Esophagus squamous epithelium (tissue), 5 donors: Measurements from ENCODE around the gene KAT7. TPM values are rescaled to one million over a fixed set of nuclear protein-coding genes. Genes with fewer than 3 reads are reported as not detected.

Experiments used
- DNase-seq: peaks from one replicate; lab custom pipeline; 2025; lab: John Stamatoyannopoulos, UW
- H3K27ac ChIP-seq, 4 donors: fragments of 200-600 bp; sonication (generic); one replicate each; pipeline ENCODE4 v1.5.1; 2016 to 2019; ENCODE audit warnings: mild to moderate bottlenecking in 1 of 4
- H3K27me3 ChIP-seq, 4 donors: fragments of 200-600 bp; sonication (generic); 1 replicate in 3 of 4; 2 replicates in 1 of 4; pipeline versions ENCODE4 v1.5.1 to v1.6.0; 2017 to 2021; ENCODE audit warnings: antibody characterized with exemption in 1 of 4
- H3K36me3 ChIP-seq, 3 donors: fragments of 200-600 bp; sonication (generic); one replicate each; pipeline ENCODE4 v1.5.1; 2016 to 2019
- H3K4me1 ChIP-seq, 3 donors: fragments of 200-600 bp; sonication (generic); one replicate each; pipeline ENCODE4 v1.5.1; 2017 to 2019
- H3K4me3 ChIP-seq, 4 donors: fragments of 200-600 bp; sonication (generic); 1 replicate in 3 of 4; 2 replicates in 1 of 4; pipeline ENCODE4 v1.5.1; 2016 to 2019; ENCODE audit warnings: mild to moderate bottlenecking in 2 of 4, moderate library complexity in 1 of 4
- H3K9me3 ChIP-seq, 3 donors: fragments of 200-600 bp; sonication (generic); one replicate each; pipeline ENCODE4 v1.5.1; 2016 to 2019
- CTCF ChIP-seq, 6 experiments: fragments of 450-650 bp in 4 of 6; fragments of 200-600 bp in 2 of 6; sonication (generic) in 2 of 6; IDR thresholded peaks; one replicate each; pipeline ENCODE4 v1.5.1; 2016 to 2019; ENCODE audit warnings: antibody characterized with exemption in 6 of 6, mild to moderate bottlenecking in 4 of 6, moderate library complexity in 4 of 6
- POLR2A ChIP-seq, 4 donors: fragments of 450-650 bp; IDR thresholded peaks; one replicate each; pipeline ENCODE4 v1.6.1; 2017; ENCODE audit warnings: antibody characterized with exemption in 4 of 4, mild to moderate bottlenecking in 4 of 4, moderate library complexity in 3 of 4
- WGBS, 2 donors: methylation state at CpG; one replicate each; pipeline ENCODE4 v1.1.5; 2018; 5-methylcytosine and 5-hydroxymethylcytosine counted together
- intact Hi-C: fragments of 100-400 bp; cut with DNase I; formaldehyde crosslinking; loops from one replicate; pipeline ENCODE4 v1.15.0; 2022
- total RNA-seq, 4 donors: library from RNA; depleted of rRNA; stranded (reverse); fragments of >200 nt; gene quantifications; one replicate each; pipeline ENCODE4 v1.1.0, GENCODE V29; 2016
- donor health status: DM: yes; HTN: yes; CAD: no.

The KAT7 gene
- total RNA-seq, 4 donors from 2014 or later, result 22.6 to 32.6 (median 26.6) TPM

- Histone ChIP-seq H3K27ac (peak overlapping the region in 3 of 4 donors; percentile 64 to 83 (median 80)), H3K9me3 (no peaks in the 10 kb centered on the region), H3K36me3 (no peaks in the 10 kb centered on the region), H3K4me1 (peaks cover 0 to 47% (median 34%) of the 10 kb centered on the region in 3 donors), H3K27me3 (no peaks in the 10 kb centered on the region), H3K4me3 (no peak overlapping the region)
- 80 to 95% methylated on average over 1 to 2 of the region's 2 CpGs for WGBS, 2 donors
- intact Hi-C loops, result loop anchor here (5.0 to 10.0 kb wide), 2 partner anchors 70 to 203 kb away; partner anchors contain the start of genes NXPH3 and SLC35B1
- TF ChIP-seq CTCF (IDR thresholded peaks at IDR 0.05), result no peak
- TF ChIP-seq POLR2A (IDR thresholded peaks at IDR 0.05), result no peak
- no peak for DNase-seq
Observed at GRCh38 chr17:49777563-49777962, 10.9 kb upstream of the KAT7 start.

- H3K4me3 ChIP-seq, result no peak overlapping the region
- H3K9me3 ChIP-seq, result no peaks in the 10 kb centered on the region
- no peaks in the 10 kb centered on the region for H3K27me3 ChIP-seq
- peak overlapping the region in 3 of 4 donors; percentile 46 to 80 (median 57) for H3K27ac ChIP-seq
- TF ChIP-seq CTCF (IDR thresholded peaks at IDR 0.05) (no peak), POLR2A (IDR thresholded peaks at IDR 0.05) (no peak)
- peaks cover 0 to 61% (median 39%) of the 10 kb centered on the region in 3 donors for H3K4me1 ChIP-seq
- no peaks in the 10 kb centered on the region for H3K36me3 ChIP-seq
- WGBS, 2 donors, result 63 to 100% methylated on average over 1 to 2 of the region's 2 CpGs
- no peak for DNase-seq
- intact Hi-C loops, result loop anchor here (5.0 to 10.0 kb wide), 2 partner anchors 72 to 204 kb away; partner anchors contain the start of genes NXPH3 and SLC35B1
Observed at GRCh38 chr17:49779156-49779738, 9.2 kb upstream of the KAT7 start.

GRCh38 chr17:49779739-49780231 is 8.7 kb upstream of the KAT7 start:
- no peak for TF ChIP-seq POLR2A (IDR thresholded peaks at IDR 0.05)
- peak; percentile 22 to 64 (median 47) for TF ChIP-seq CTCF (IDR thresholded peaks at IDR 0.05)
- no peaks in the 10 kb centered on the region for H3K27me3 ChIP-seq
- H3K36me3 ChIP-seq, result no peaks in the 10 kb centered on the region
- intact Hi-C loops, result loop anchor here (5.0 to 10.0 kb wide), 2 partner anchors 72 to 205 kb away; partner anchors contain the start of genes NXPH3 and SLC35B1
- no peaks in the 10 kb centered on the region for H3K9me3 ChIP-seq
- 0 to 3% methylated on average over 2 of the region's 2 CpGs for WGBS, 2 donors
- no peak overlapping the region for H3K4me3 ChIP-seq
- no peak for DNase-seq
- peaks cover 0 to 63% (median 39%) of the 10 kb centered on the region in 3 donors for H3K4me1 ChIP-seq
- peak overlapping the region in 3 of 4 donors; percentile 46 to 80 (median 59) for H3K27ac ChIP-seq

GRCh38 chr17:49783071-49783715 is 5.3 kb upstream of the KAT7 start:
- Histone ChIP-seq H3K36me3 (no peaks in the 10 kb centered on the region), H3K27ac (peak overlapping the region in 3 of 4 donors; percentile 63 to 79 (median 64)), H3K27me3 (no peaks in the 10 kb centered on the region), H3K4me1 (peaks cover 0 to 42% (median 20%) of the 10 kb centered on the region in 3 donors), H3K4me3 (no peak overlapping the region), H3K9me3 (no peaks in the 10 kb centered on the region)
- no peak for TF ChIP-seq POLR2A (IDR thresholded peaks at IDR 0.05)
- no peak for TF ChIP-seq CTCF (IDR thresholded peaks at IDR 0.05)
- WGBS, 2 donors, result 31 to 42% methylated on average over 2 to 3 of the region's 3 CpGs
- intact Hi-C loops, result no loop called here
- no peak for DNase-seq

- intact Hi-C loops, result no loop called here
- H3K27me3 ChIP-seq, result no peaks in the 10 kb centered on the region
- H3K36me3 ChIP-seq, result no peaks in the 10 kb centered on the region
- TF ChIP-seq CTCF (IDR thresholded peaks at IDR 0.05), result no peak
- TF ChIP-seq POLR2A (IDR thresholded peaks at IDR 0.05), result no peak
- H3K27ac ChIP-seq, result peak overlapping the region in 3 of 4 donors; percentile 63 to 79 (median 64)
- H3K4me1 ChIP-seq, result peaks cover 0 to 42% (median 20%) of the 10 kb centered on the region in 3 donors
- H3K4me3 ChIP-seq, result no peak overlapping the region
- DNase-seq, result no peak
- H3K9me3 ChIP-seq, result no peaks in the 10 kb centered on the region
Observed at GRCh38 chr17:49783791-49784190, 4.7 kb upstream of the KAT7 start.
